LNCaP clone FGC (cell line): ENCODE data around the gene GPANK1.

Experiments
- DNase-seq: peaks from one replicate; pipeline ENCODE4 v3.0.0-alpha.2; 2011; ENCODE audit warnings: low read depth
- H3K4me3 ChIP-seq: 2 replicates; pipeline ENCODE4 v1.5.1; 2011; ENCODE audit warnings: mild to moderate bottlenecking, low read depth, low read length, control low read depth
- CTCF ChIP-seq: IDR thresholded peaks from 2 replicates; pipeline ENCODE4 v1.5.1; 2012; ENCODE audit warnings: mild to moderate bottlenecking; ENCODE audit not compliant: control insufficient read depth, insufficient read depth; ENCODE audit errors: extremely low read depth

GPANK1 gene

GRCh38 chr6:31691564-31692108 is 26.8 kb upstream of the GPANK1 start:
- no peak for TF ChIP-seq CTCF
- H3K4me3 ChIP-seq: no peak overlapping the region
- DNase-seq: no peak

DNA sequence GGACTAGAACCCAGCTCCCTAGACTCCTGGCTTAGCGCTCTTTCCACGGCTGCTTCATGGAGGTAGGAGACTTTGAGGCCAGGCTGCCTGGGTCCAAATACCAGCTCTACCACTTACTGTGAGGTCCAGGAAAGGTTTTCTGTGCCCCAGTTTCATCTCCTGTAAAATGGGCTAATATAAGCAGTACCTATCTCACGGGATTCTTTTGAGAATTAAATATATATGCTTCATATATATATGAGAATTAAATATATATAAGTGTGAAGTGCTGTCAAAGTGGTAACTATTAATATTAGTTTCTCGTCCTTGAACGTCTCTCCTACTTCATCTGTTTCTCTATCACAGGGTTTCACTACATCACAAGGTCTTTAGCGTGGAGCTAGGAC is 26.3 kb upstream of the GPANK1 start:
- TF ChIP-seq CTCF: no peak
- H3K4me3 ChIP-seq: no peak overlapping the region
- DNase-seq: no peak

DNA sequence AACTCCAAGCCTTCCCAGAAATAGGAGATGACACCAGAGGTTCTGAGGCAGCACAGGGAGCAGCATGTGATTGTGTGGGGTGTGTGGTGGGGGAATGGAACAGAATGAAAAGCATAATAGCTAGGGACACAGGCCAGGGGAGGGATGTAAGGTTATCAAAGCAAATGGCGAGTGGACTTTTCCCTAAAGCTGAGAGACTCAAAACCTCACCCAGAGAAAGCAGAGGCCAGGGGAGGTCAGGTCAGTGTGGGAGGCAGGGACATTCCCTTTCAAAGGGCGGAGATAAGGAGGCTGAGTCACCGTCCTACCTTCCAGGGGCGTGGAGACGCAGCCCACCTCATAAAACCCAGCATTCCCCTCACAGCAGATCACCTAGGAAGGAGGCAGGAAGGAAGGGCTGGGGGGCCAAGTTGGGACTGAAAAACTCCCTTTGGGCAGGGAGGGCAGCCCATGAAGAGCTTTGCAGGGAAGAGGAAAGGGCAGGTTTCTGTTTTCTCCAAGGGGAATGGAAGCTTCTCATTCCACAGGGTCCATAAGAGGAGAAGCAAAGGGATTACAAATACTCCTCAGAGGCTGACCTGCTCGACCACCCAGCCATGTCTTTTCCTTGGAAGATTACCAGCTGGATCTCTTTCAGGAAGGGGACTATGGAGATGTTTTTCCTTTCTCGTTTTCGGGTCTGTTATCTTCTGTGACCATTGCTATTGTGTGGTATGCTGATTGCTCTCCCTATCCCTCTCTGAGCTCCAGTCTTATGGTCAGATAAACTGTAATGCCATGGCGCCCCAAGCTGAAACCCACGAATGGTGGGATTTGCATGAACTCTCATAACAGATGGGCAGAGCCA is 25.7 kb upstream of the GPANK1 start:
- TF ChIP-seq CTCF: no peak
- no peak for DNase-seq
- H3K4me3 ChIP-seq: no peak overlapping the region

DNA sequence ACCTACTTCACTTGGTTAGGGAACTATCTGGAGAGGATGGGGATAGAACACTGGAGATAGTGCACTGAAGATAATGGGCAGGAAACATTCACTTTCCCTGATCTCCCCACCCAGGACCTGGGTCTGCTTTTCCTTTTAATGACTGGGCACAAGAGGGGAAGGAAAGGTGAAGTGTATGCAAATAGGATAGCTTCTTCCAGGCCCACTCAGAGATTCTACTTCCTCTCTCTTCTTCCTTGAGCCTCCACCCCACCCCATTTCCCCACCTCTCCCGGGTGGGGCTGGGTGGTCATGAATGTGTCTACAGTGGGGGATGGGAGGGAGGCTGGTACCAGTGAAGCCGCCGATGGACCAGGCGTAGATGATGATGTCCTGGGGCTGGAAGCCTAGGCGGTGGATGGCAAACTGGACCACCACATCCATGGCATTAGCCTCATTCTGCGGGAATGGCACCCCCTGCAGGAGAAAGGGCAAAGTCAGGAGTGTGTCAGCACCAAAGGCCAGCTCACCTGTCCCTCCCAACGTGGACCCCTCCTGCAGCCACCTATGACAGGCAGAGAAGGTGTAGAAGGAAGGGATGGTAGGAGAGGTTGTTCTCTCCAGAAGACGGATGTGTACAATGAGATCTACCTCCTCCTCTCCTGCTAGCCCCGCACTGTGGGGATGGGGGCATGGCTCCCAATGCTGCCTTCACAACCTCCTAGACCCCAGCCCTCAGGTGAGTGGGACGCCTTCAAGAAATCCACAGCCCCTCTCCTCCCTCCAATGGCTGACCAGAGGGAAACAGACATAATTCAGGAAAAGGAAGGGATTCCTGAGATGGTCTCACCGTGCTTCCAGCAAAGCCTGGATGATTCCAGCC is 24.7 kb upstream of the GPANK1 start:
- DNase-seq: no peak
- peak; percentile 42 for TF ChIP-seq CTCF
- H3K4me3 ChIP-seq: no peak overlapping the region

GRCh38 chr6:31687860-31688693 is 23.3 kb upstream of the GPANK1 start:
- no peak for TF ChIP-seq CTCF
- no peak for DNase-seq
- H3K4me3 ChIP-seq: no peak overlapping the region

GRCh38 chr6:31687321-31687720 is 22.5 kb upstream of the GPANK1 start:
- DNase-seq: no peak

More at GRCh38 chr6:31687321-31687720, 22.5 kb upstream of the GPANK1 start:
- no peak for TF ChIP-seq CTCF
- H3K4me3 ChIP-seq: no peak overlapping the region
